ENCODE measurements around the gene ZNF471. TPM values are rescaled to one million over a fixed set of nuclear protein-coding genes. Genes with fewer than 3 reads are reported as not detected.

ZNF471 gene
- total RNA-seq, 2 experiments from 2014 or later: not detected

- Histone ChIP-seq H3K27ac (ENCODE audit: low read depth, low read length, poor library complexity, severe bottlenecking) (no peak overlapping the region), H3K4me3 (ENCODE audit: low read depth, low read length, poor library complexity, severe bottlenecking) (no peak overlapping the region)
- POLR2A ChIA-PET: no interaction called here
Measured at GRCh38 chr19:56508290-56508778, 679 bp downstream of the ZNF471 start.

GRCh38 chr19:56525214-56525860 lies 17.7 kb downstream of the ZNF471 start:
- Histone ChIP-seq H3K79me2 (ENCODE audit: insufficient read depth, low read depth, low read length) (no peaks in the 10 kb centered on the region), H3K27ac (ENCODE audit: low read depth, low read length, poor library complexity, severe bottlenecking) (no peak overlapping the region), H3K4me3 (ENCODE audit: low read depth, low read length, poor library complexity, severe bottlenecking) (no peak overlapping the region), H4K20me1 (ENCODE audit: insufficient read depth, low read length) (no peaks in the 10 kb centered on the region), H3K9me2 (ENCODE audit: insufficient read depth, low read length) (no peaks in the 10 kb centered on the region), H3K36me3 (ENCODE audit: insufficient read depth, low read length) (no peaks in the 10 kb centered on the region), H2AFZ (ENCODE audit: low read length) (no peak overlapping the region), H3K9me3 (ENCODE audit: low read length) (peaks cover 20% of the 10 kb centered on the region; the same call in 1 of the 2 replicates), H3K4me1 (ENCODE audit: insufficient read depth, low read length, poor library complexity, severe bottlenecking) (no peaks in the 10 kb centered on the region), H3K4me2 (ENCODE audit: low read length) (no peak overlapping the region)
- BruUV-seq (replicated peaks): no TSS peak
- ChIA-PET CTCF (ENCODE audit: unreplicated experiment) (no interaction called here), POLR2A (no interaction called here)
- no peak for DNase-seq (ENCODE audit: low spot score)
- intact Hi-C loops (cut with micrococcal nuclease; ENCODE audit: unreplicated experiment): no loop called here
- TF ChIP-seq CTCF (conservative IDR thresholded peaks at IDR 0.05; ENCODE audit: low read length) (no peak), EZH2phosphoT487 (IDR thresholded peaks at IDR 0.05; ENCODE audit: borderline replicate concordance, low read depth, low read length) (no peak)

More at GRCh38 chr19:56508290-56508778, 679 bp downstream of the ZNF471 start:
- BruUV-seq (replicated peaks): no TSS peak
- Histone ChIP-seq H3K9me2 (ENCODE audit: insufficient read depth, low read length) (no peaks in the 10 kb centered on the region), H3K4me1 (ENCODE audit: insufficient read depth, low read length, poor library complexity, severe bottlenecking) (no peaks in the 10 kb centered on the region), H3K4me2 (ENCODE audit: low read length) (no peak overlapping the region), H3K79me2 (ENCODE audit: insufficient read depth, low read depth, low read length) (no peaks in the 10 kb centered on the region), H3K36me3 (ENCODE audit: insufficient read depth, low read length) (no peaks in the 10 kb centered on the region), H4K20me1 (ENCODE audit: insufficient read depth, low read length) (no peaks in the 10 kb centered on the region), H3K9me3 (ENCODE audit: low read length) (no peaks in the 10 kb centered on the region), H2AFZ (ENCODE audit: low read length) (no peak overlapping the region)
- intact Hi-C loops (cut with micrococcal nuclease; ENCODE audit: unreplicated experiment): no loop called here
- no peak for DNase-seq (ENCODE audit: low spot score)
- no peak for TF ChIP-seq EZH2phosphoT487 (IDR thresholded peaks at IDR 0.05; ENCODE audit: borderline replicate concordance, low read depth, low read length)
- no peak for TF ChIP-seq CTCF (conservative IDR thresholded peaks at IDR 0.05; ENCODE audit: low read length)
- CTCF ChIA-PET (ENCODE audit: unreplicated experiment): no interaction called here

GRCh38 chr19:56537442-56537841 lies 29.8 kb downstream of the ZNF471 start:
- DNase-seq (ENCODE audit: low spot score): no peak
- TF ChIP-seq CTCF (conservative IDR thresholded peaks at IDR 0.05; ENCODE audit: low read length) (no peak), EZH2phosphoT487 (IDR thresholded peaks at IDR 0.05; ENCODE audit: borderline replicate concordance, low read depth, low read length) (no peak)
- Histone ChIP-seq H3K27ac (ENCODE audit: low read depth, low read length, poor library complexity, severe bottlenecking) (no peak overlapping the region), H3K9me3 (ENCODE audit: low read length) (no peaks in the 10 kb centered on the region), H4K20me1 (ENCODE audit: insufficient read depth, low read length) (no peaks in the 10 kb centered on the region), H3K36me3 (ENCODE audit: insufficient read depth, low read length) (no peaks in the 10 kb centered on the region), H3K79me2 (ENCODE audit: insufficient read depth, low read depth, low read length) (no peaks in the 10 kb centered on the region), H3K4me1 (ENCODE audit: insufficient read depth, low read length, poor library complexity, severe bottlenecking) (no peaks in the 10 kb centered on the region), H3K4me2 (ENCODE audit: low read length) (no peak overlapping the region), H3K4me3 (ENCODE audit: low read depth, low read length, poor library complexity, severe bottlenecking) (no peak overlapping the region), H3K9me2 (ENCODE audit: insufficient read depth, low read length) (no peaks in the 10 kb centered on the region), H2AFZ (ENCODE audit: low read length) (no peak overlapping the region)
- ChIA-PET CTCF (ENCODE audit: unreplicated experiment) (no interaction called here), POLR2A (no interaction called here)
- intact Hi-C loops (cut with micrococcal nuclease; ENCODE audit: unreplicated experiment): no loop called here
- no TSS peak for BruUV-seq (replicated peaks)

All from OCI-LY7 (cell line).